CD4-positive, alpha-beta T cell (primary cell): ENCODE data around the gene FCGR2B. TPM values are rescaled to one million over a fixed set of nuclear protein-coding genes. Genes with fewer than 3 reads are reported as not detected.
"Not testable (repeated sequence)": the region's sequence is repeated elsewhere in the genome, so short reads cannot be mapped to it uniquely, and the experiment has no call there.

Experiments used
- ATAC-seq: fragments of 200-7000 bp; cut with Tn5 transposase; one replicate; pipeline ENCODE4 v1.10.0; 2022; ENCODE audit warnings: mild to moderate bottlenecking; ENCODE audit not compliant: poor library complexity
- CTCF ChIA-PET: fragments of 350-600 bp; sonication (Branson Sonifier 250); formaldehyde crosslinking; loops from one replicate; lab custom pipeline; 2021; ENCODE audit warnings: antibody characterized with exemption, inconsistent platforms; lab: Charles Lee
- POLR2A ChIA-PET: fragments of 350-600 bp; sonication (Branson Sonifier 250); formaldehyde crosslinking; loops from one replicate; lab custom pipeline; 2021; ENCODE audit warnings: antibody characterized with exemption, inconsistent platforms; lab: Charles Lee
- DNase-seq, 14 experiments: peaks; one replicate each; pipeline ENCODE4 v3.0.0-alpha.2; 2013 to 2020; ENCODE audit warnings: mixed read lengths in 2 of 14
- H3K27ac ChIP-seq, 2 donors: one replicate each; pipeline versions ENCODE4 v1.5.1 to v1.7.0; 2013; ENCODE audit warnings: low read length in 2 of 2, low read depth in 1 of 2, mild to moderate bottlenecking in 1 of 2
- H3K27me3 ChIP-seq, 2 experiments: 1 replicate in 1 of 2; 2 replicates in 1 of 2; pipeline versions ENCODE4 v1.6.1 to v1.7.0; 2013; ENCODE audit warnings: low read length in 2 of 2, control low read depth in 1 of 2, mild to moderate bottlenecking in 1 of 2, moderate library complexity in 1 of 2; ENCODE audit not compliant: insufficient read depth in 2 of 2, control insufficient read depth in 1 of 2
- H3K36me3 ChIP-seq: one replicate; pipeline ENCODE4 v1.6.1; 2013; ENCODE audit warnings: low read length, control low read depth; ENCODE audit not compliant: insufficient read depth
- H3K4me1 ChIP-seq: one replicate; pipeline ENCODE4 v1.6.1; 2013; ENCODE audit warnings: low read length, control low read depth; ENCODE audit not compliant: insufficient read depth
- H3K4me3 ChIP-seq: one replicate; pipeline ENCODE4 v1.5.1; 2013; ENCODE audit warnings: mild to moderate bottlenecking, low read length, moderate library complexity
- H3K9me3 ChIP-seq, 2 experiments: 1 replicate in 1 of 2; 2 replicates in 1 of 2; pipeline versions ENCODE4 v1.6.1 to v1.7.0; 2013; ENCODE audit warnings: low read length in 2 of 2, mild to moderate bottlenecking in 2 of 2, control low read depth in 1 of 2, moderate library complexity in 1 of 2; ENCODE audit not compliant: control insufficient read depth in 1 of 2, insufficient read depth in 1 of 2
- H3K27ac Mint-ChIP-seq: one replicate; pipeline ENCODE4 v1.8.0; 2020; ENCODE audit warnings: mixed read lengths
- H3K27me3 Mint-ChIP-seq: one replicate; pipeline ENCODE4 v1.8.0; 2021; ENCODE audit warnings: mixed read lengths
- H3K36me3 Mint-ChIP-seq: one replicate; pipeline ENCODE4 v1.8.0; 2021; ENCODE audit warnings: low read depth, mixed read lengths
- H3K4me1 Mint-ChIP-seq: one replicate; pipeline ENCODE4 v1.8.0; 2021; ENCODE audit warnings: low read depth, mixed read lengths
- H3K4me3 Mint-ChIP-seq: one replicate; pipeline ENCODE4 v1.8.0; 2020; ENCODE audit warnings: mild to moderate bottlenecking, mixed read lengths
- H3K9me3 Mint-ChIP-seq: one replicate; pipeline ENCODE4 v1.8.0; 2020; ENCODE audit warnings: mixed read lengths
- intact Hi-C, 2 experiments: fragments of 100-400 bp; cut with DNase I in 1 of 2; cut with micrococcal nuclease in 1 of 2; formaldehyde crosslinking; loops; one replicate each; pipeline versions ENCODE4 v1.15.1 to v1.9.0; 2023 to 2025; cut with DNase I, micrococcal nuclease
- polyA plus RNA-seq, 2 donors: library from polyadenylated mRNA; unstranded; fragments of 120-200 nt; gene quantifications; one replicate each; pipeline ENCODE4 v1.2.1, GENCODE V29; 2013
- total RNA-seq, 174 experiments: library from RNA in 2 of 174; stranded (reverse) in 2 of 174; gene quantifications; one replicate each; pipeline ENCODE4 v1.2.3 and lab custom pipeline; 2021 to 2026

The FCGR2B gene
- total RNA-seq = under 1 TPM in 1 of 2 experiments, not detected in 1; 0.36 TPM
- polyA plus RNA-seq (2013, experiment 1 of 2) = 2.8 TPM
- polyA plus RNA-seq (2013, experiment 2 of 2) = 5.3 TPM
- 0 to 6.6 (median 0.34) reads per million in 172 experiments for total RNA-seq (lab: John Stamatoyannopoulos, UW)

GRCh38 chr1:161662684-161663339 is at the start of gene FCGR2B:
TSS of gene FCGR2B (plus strand) at chr1:161663143. CDS start at chr1:161663242, 99 bp downstream.
- POLR2A ChIA-PET, H3K4me3 ChIP-seq, H3K9me3 Mint-ChIP-seq, H3K27ac Mint-ChIP-seq, H3K27ac ChIP-seq, DNase-seq, H3K27me3 Mint-ChIP-seq, H3K4me3 Mint-ChIP-seq, H3K4me1 Mint-ChIP-seq, H3K36me3 ChIP-seq, ATAC-seq, H3K27me3 ChIP-seq, H3K9me3 ChIP-seq, CTCF ChIA-PET, intact Hi-C loops, H3K4me1 ChIP-seq, H3K36me3 Mint-ChIP-seq: not testable (repeated sequence)

- H3K27ac ChIP-seq, H3K9me3 ChIP-seq, H3K36me3 ChIP-seq, H3K4me1 ChIP-seq, H3K27ac Mint-ChIP-seq, H3K4me3 Mint-ChIP-seq, H3K9me3 Mint-ChIP-seq, H3K27me3 ChIP-seq, CTCF ChIA-PET, DNase-seq, POLR2A ChIA-PET, intact Hi-C loops, ATAC-seq, H3K4me3 ChIP-seq: not testable (repeated sequence)
- H3K4me1 Mint-ChIP-seq = peaks cover 31% of the 10 kb centered on the region
- H3K36me3 Mint-ChIP-seq = peaks cover 14% of the 10 kb centered on the region
- H3K27me3 Mint-ChIP-seq = peaks cover 21% of the 10 kb centered on the region
These were observed 46.5 kb upstream of the FCGR2B start for GRCh38 chr1:161616417-161616816.

GRCh38 chr1:161618517-161618916 is 44.4 kb upstream of the FCGR2B start:
- ATAC-seq, H3K27ac ChIP-seq, H3K27ac Mint-ChIP-seq, DNase-seq, POLR2A ChIA-PET, H3K4me3 Mint-ChIP-seq, H3K27me3 ChIP-seq, H3K4me3 ChIP-seq, H3K9me3 ChIP-seq, intact Hi-C loops, CTCF ChIA-PET, H3K36me3 ChIP-seq, H3K9me3 Mint-ChIP-seq: not testable (repeated sequence)
- H3K4me1 ChIP-seq = peaks cover 12% of the 10 kb centered on the region
- Mint-ChIP-seq H3K4me1 (peaks cover 28% of the 10 kb centered on the region), H3K36me3 (peaks cover 13% of the 10 kb centered on the region), H3K27me3 (peaks cover 15% of the 10 kb centered on the region)

GRCh38 chr1:161620399-161620798 is 42.5 kb upstream of the FCGR2B start:
- intact Hi-C loops = loop anchor here in 1 of 2 experiments (5.0 kb wide), 1 partner anchor 88 kb away; no protein-coding TSS in a partner anchor
- not testable (repeated sequence) for DNase-seq, H3K4me3 ChIP-seq, H3K9me3 Mint-ChIP-seq, H3K9me3 ChIP-seq, ATAC-seq, H3K36me3 ChIP-seq, H3K27ac ChIP-seq, H3K27me3 ChIP-seq
- Mint-ChIP-seq H3K27ac (peak overlapping the region; percentile 88), H3K4me3 (peak overlapping the region; percentile 77), H3K36me3 (peaks cover 13% of the 10 kb centered on the region), H3K27me3 (peaks cover 15% of the 10 kb centered on the region), H3K4me1 (peaks cover 38% of the 10 kb centered on the region)
- ChIA-PET CTCF (interaction anchor here (1.4 kb wide), 1 partner anchor 28 kb away, joined by 3 read pairs; no protein-coding TSS in a partner anchor), POLR2A (interaction anchor here (1.3 kb wide), 1 partner anchor 8 kb away, joined by 4 read pairs; no protein-coding TSS in a partner anchor)
- H3K4me1 ChIP-seq = peaks cover 21% of the 10 kb centered on the region

- not testable (repeated sequence) for H3K9me3 Mint-ChIP-seq, H3K36me3 ChIP-seq, H3K9me3 ChIP-seq, H3K27me3 ChIP-seq
- peaks cover 38% of the 10 kb centered on the region for H3K4me1 Mint-ChIP-seq
- peaks cover 25% of the 10 kb centered on the region for H3K4me1 ChIP-seq
- peak overlapping the region; percentile 58 for H3K4me3 ChIP-seq
- intact Hi-C loops = loop anchor here in 1 of 2 experiments (5.0 kb wide), 1 partner anchor 89 kb away; no protein-coding TSS in a partner anchor
- ATAC-seq = peak; percentile 78
- H3K27me3 Mint-ChIP-seq = peaks cover 15% of the 10 kb centered on the region
- DNase-seq = peak; percentile 45 to 91 (median 76)
- ChIA-PET CTCF (interaction anchor here (0.8 to 1.4 kb wide), 2 partner anchors 27 to 128 kb away, joined by 3 read pairs; partner anchors contain the start of gene DUSP12), POLR2A (interaction anchor here (0.9 to 1.4 kb wide), 3 partner anchors 9 to 134 kb away, joined by 3 to 5 read pairs (median 4); no protein-coding TSS in a partner anchor)
- H3K27ac ChIP-seq = peak overlapping the region in 1 of 2 donors; percentile 69
- peaks cover 13% of the 10 kb centered on the region for H3K36me3 Mint-ChIP-seq
- peak overlapping the region; percentile 88 for H3K27ac Mint-ChIP-seq
- H3K4me3 Mint-ChIP-seq = peak overlapping the region; percentile 91
These were observed 41.6 kb upstream of the FCGR2B start for GRCh38 chr1:161621181-161622000.

- CTCF ChIA-PET = interaction anchor here (0.8 kb wide), 1 partner anchor 127 kb away, joined by 3 read pairs; the partner anchor contains the start of gene DUSP12
- intact Hi-C loops = loop anchor here in 1 of 2 experiments (5.0 kb wide), 1 partner anchor 90 kb away; no protein-coding TSS in a partner anchor
These were observed 40.9 kb upstream of the FCGR2B start for GRCh38 chr1:161622054-161622453.

More at GRCh38 chr1:161622054-161622453, 40.9 kb upstream of the FCGR2B start:
- DNase-seq = peak in 4 of 14 experiments; percentile 5 to 54 (median 37)
- not testable (repeated sequence) for ATAC-seq, H3K27me3 ChIP-seq, H3K36me3 ChIP-seq, H3K9me3 Mint-ChIP-seq, H3K9me3 ChIP-seq
- H3K27me3 Mint-ChIP-seq = peaks cover 15% of the 10 kb centered on the region
- Histone ChIP-seq H3K4me1 (peaks cover 29% of the 10 kb centered on the region), H3K4me3 (peak overlapping the region; percentile 58), H3K27ac (peak overlapping the region in 1 of 2 donors; percentile 69)
- POLR2A ChIA-PET = interaction anchor here (1.4 kb wide), 1 partner anchor 104 kb away, joined by 5 read pairs; no protein-coding TSS in a partner anchor
- H3K4me1 Mint-ChIP-seq = peaks cover 44% of the 10 kb centered on the region
- H3K36me3 Mint-ChIP-seq = peaks cover 13% of the 10 kb centered on the region
- peak overlapping the region; percentile 91 for H3K4me3 Mint-ChIP-seq
- peak overlapping the region; percentile 88 for H3K27ac Mint-ChIP-seq
